H1 (cell line): Measurements from ENCODE around the gene TRIM29. TPM values are rescaled to one million over a fixed set of nuclear protein-coding genes. Genes with fewer than 3 reads are reported as not detected.

Experiments used
- CTCF ChIA-PET: fragments of 300-600 bp; sonication (Branson Sonifier 250); formaldehyde crosslinking; loops from one replicate; lab custom pipeline; 2021; ENCODE audit not compliant: partially characterized antibody; lab: Charles Lee
- POLR2A ChIA-PET: fragments of 300-600 bp; sonication (Branson Sonifier 250); formaldehyde crosslinking; loops from one replicate; lab custom pipeline; 2021; ENCODE audit warnings: inconsistent platforms; ENCODE audit not compliant: partially characterized antibody; lab: Charles Lee
- DNase-seq, 2 experiments: peaks; one replicate each; pipeline versions ENCODE4 v3.0.0 to v3.0.0-alpha.2; 2010 to 2022; ENCODE audit warnings: low spot score in 2 of 2, low read depth in 1 of 2, mixed read lengths in 1 of 2
- FAIRE-seq: peaks from 2 replicates; lab custom pipeline; 2011; peaks lifted over from hg19 to GRCh38; lab: Jason Lieb, UNC
- H2AFZ ChIP-seq: 2 replicates; pipeline ENCODE4 v1.8.1; 2012; ENCODE audit warnings: low read length, inconsistent platforms
- H2AK5ac ChIP-seq: 2 replicates; pipeline ENCODE4 v1.6.1; 2013; ENCODE audit warnings: low read depth, low read length
- H2BK120ac ChIP-seq: replicated peaks from 2 replicates; pipeline ENCODE3; 2013; ENCODE audit warnings: low read depth, low read length, inconsistent platforms
- H2BK12ac ChIP-seq: 2 replicates; pipeline ENCODE4 v1.6.1; 2013; ENCODE audit warnings: low read depth, low read length
- H2BK15ac ChIP-seq: 2 replicates; pipeline ENCODE4 v1.6.1; 2013; ENCODE audit warnings: low read length
- H2BK20ac ChIP-seq: 2 replicates; pipeline ENCODE4 v1.6.1; 2013; ENCODE audit warnings: low read length
- H2BK5ac ChIP-seq: 2 replicates; pipeline ENCODE4 v1.6.1; 2013; ENCODE audit warnings: low read depth, low read length
- H3K14ac ChIP-seq: 2 replicates; pipeline ENCODE4 v1.6.1; 2013; ENCODE audit warnings: inconsistent platforms; ENCODE audit not compliant: insufficient read length
- H3K18ac ChIP-seq: 2 replicates; pipeline ENCODE4 v1.6.1; 2013; ENCODE audit warnings: low read length; ENCODE audit errors: extremely low read depth
- H3K23ac ChIP-seq: 2 replicates; pipeline ENCODE4 v1.6.1; 2013; ENCODE audit warnings: inconsistent platforms; ENCODE audit not compliant: insufficient read length
- H3K23me2 ChIP-seq: 2 replicates; pipeline ENCODE4 v1.6.1; 2013; ENCODE audit warnings: low read depth, low read length
- H3K27ac ChIP-seq: 2 replicates; pipeline ENCODE4 v1.6.1; 2011; ENCODE audit warnings: low read depth, low read length, inconsistent platforms
- H3K27me3 ChIP-seq, 4 experiments: replicated peaks in 1 of 4; 1 replicate in 1 of 4; 2 replicates in 3 of 4; pipeline versions ENCODE4 v1.6.1 to v1.8.1; 2011 to 2013; ENCODE audit warnings: low read length in 3 of 4, mild to moderate bottlenecking in 3 of 4, inconsistent platforms in 2 of 4, mixed read lengths in 2 of 4, moderate library complexity in 1 of 4; ENCODE audit not compliant: control insufficient read depth in 3 of 4, insufficient read depth in 3 of 4; ENCODE audit errors: extremely low read depth in 1 of 4
- H3K36me3 ChIP-seq, 4 experiments: 2 replicates each; pipeline versions ENCODE4 v1.6.1 to v1.8.1; 2011 to 2013; ENCODE audit warnings: mild to moderate bottlenecking in 4 of 4, low read length in 3 of 4, moderate library complexity in 2 of 4, control low read depth in 1 of 4, inconsistent platforms in 1 of 4; ENCODE audit not compliant: insufficient read depth in 4 of 4, control insufficient read depth in 2 of 4
- H3K4ac ChIP-seq: replicated peaks from 2 replicates; pipeline ENCODE3; 2013; ENCODE audit warnings: low read length, low read depth, mixed read lengths, inconsistent platforms; ENCODE audit not compliant: insufficient read length
- H3K4me1 ChIP-seq, 4 experiments: replicated peaks in 1 of 4; 1 replicate in 1 of 4; 2 replicates in 3 of 4; pipeline versions ENCODE4 v1.6.1 to v1.8.1; 2011 to 2013; ENCODE audit warnings: low read length in 3 of 4, inconsistent platforms in 2 of 4, mixed read lengths in 1 of 4; ENCODE audit not compliant: insufficient read depth in 4 of 4, control insufficient read depth in 3 of 4
- H3K4me2 ChIP-seq, 2 experiments: 2 replicates each; pipeline versions ENCODE4 v1.6.1 to v1.8.1; 2011 to 2013; ENCODE audit warnings: low read depth in 2 of 2, low read length in 2 of 2, control low read depth in 1 of 2, inconsistent platforms in 1 of 2, mild to moderate bottlenecking in 1 of 2; ENCODE audit not compliant: insufficient read depth in 1 of 2
- H3K4me3 ChIP-seq, 4 experiments: fragments of 200-600, 300-600 bp in 1 of 4; sonication (generic), shearing (Covaris generic), sonication (Bioruptor Twin) in 1 of 4; 2 replicates each; pipeline versions ENCODE4 v1.5.1 to v1.8.1; 2011 to 2016; ENCODE audit warnings: low read length in 4 of 4, low read depth in 3 of 4, control low read depth in 2 of 4, inconsistent platforms in 2 of 4, mild to moderate bottlenecking in 2 of 4, mixed read lengths in 1 of 4, moderate library complexity in 1 of 4; ENCODE audit not compliant: insufficient read depth in 2 of 4; ENCODE audit errors: extremely low read depth in 1 of 4
- H3K56ac ChIP-seq: replicated peaks from 2 replicates; pipeline ENCODE3; 2013; ENCODE audit warnings: low read depth, mild to moderate bottlenecking, mixed read lengths, low read length, inconsistent platforms; ENCODE audit not compliant: insufficient read length
- H3K79me1 ChIP-seq: 2 replicates; pipeline ENCODE4 v1.6.1; 2013; ENCODE audit warnings: low read depth, low read length, control low read depth
- H3K79me2 ChIP-seq, 2 experiments: 2 replicates each; pipeline versions ENCODE4 v1.6.1 to v1.8.1; 2012 to 2013; ENCODE audit warnings: low read length in 2 of 2, mild to moderate bottlenecking in 2 of 2, inconsistent platforms in 1 of 2; ENCODE audit not compliant: insufficient read depth in 2 of 2, control insufficient read depth in 1 of 2
- H3K9ac ChIP-seq, 4 experiments: replicated peaks in 1 of 4; 1 replicate in 1 of 4; 2 replicates in 3 of 4; pipeline versions ENCODE4 v1.6.1 to v1.8.1; 2011 to 2013; ENCODE audit warnings: low read depth in 3 of 4, low read length in 3 of 4, control low read depth in 2 of 4, mild to moderate bottlenecking in 2 of 4, moderate library complexity in 2 of 4, inconsistent platforms in 1 of 4; ENCODE audit errors: extremely low read depth in 1 of 4
- H3K9me3 ChIP-seq, 2 experiments: 2 replicates each; pipeline versions ENCODE4 v1.6.1 to v1.8.1; 2012 to 2013; ENCODE audit warnings: mild to moderate bottlenecking in 2 of 2, moderate library complexity in 2 of 2, control low read depth in 1 of 2, inconsistent platforms in 1 of 2, low read depth in 1 of 2, low read length in 1 of 2, mixed read lengths in 1 of 2; ENCODE audit not compliant: insufficient read depth in 2 of 2
- H4K20me1 ChIP-seq, 2 experiments: replicated peaks in 1 of 2; 2 replicates each; pipeline versions ENCODE3 to v1.8.1; 2011 to 2013; ENCODE audit warnings: inconsistent platforms in 2 of 2, low read length in 2 of 2, mild to moderate bottlenecking in 1 of 2; ENCODE audit not compliant: insufficient read depth in 2 of 2, control insufficient read depth in 1 of 2
- H4K5ac ChIP-seq: 2 replicates; pipeline ENCODE4 v1.6.1; 2013; ENCODE audit warnings: low read length, low read depth, mixed read lengths, inconsistent platforms; ENCODE audit not compliant: insufficient read length
- H4K8ac ChIP-seq: 2 replicates; pipeline ENCODE4 v1.8.0; 2013; ENCODE audit warnings: mild to moderate bottlenecking, moderate library complexity, low read length, inconsistent platforms; ENCODE audit not compliant: insufficient read depth; ENCODE audit errors: extremely low read depth
- H4K91ac ChIP-seq: replicated peaks from 2 replicates; pipeline ENCODE3; 2013; ENCODE audit warnings: low read length, mixed read lengths, inconsistent platforms; ENCODE audit not compliant: insufficient read length
- BCL11A ChIP-seq, 2 experiments: IDR thresholded peaks; one replicate each; pipeline ENCODE4 v1.6.1; 2011; ENCODE audit warnings: low read depth in 2 of 2, low read length in 2 of 2, mild to moderate bottlenecking in 2 of 2
- POLR2AphosphoS5 ChIP-seq: IDR thresholded peaks from 2 replicates; pipeline ENCODE4 v1.6.1; 2011; ENCODE audit warnings: low read depth, low read length
- TBP ChIP-seq: IDR thresholded peaks from 2 replicates; pipeline ENCODE4 v1.6.1; 2011; ENCODE audit warnings: low read depth, low read length, improper control_type of control experiment
- USF2 ChIP-seq: IDR thresholded peaks from 2 replicates; pipeline ENCODE4 v1.6.1; 2011; ENCODE audit warnings: low read length, improper control_type of control experiment
- WGBS, 2 experiments: shearing (Covaris generic) in 1 of 2; methylation state at CpG; one replicate each; pipeline versions ENCODE4 v1.1.6 to v1.1.7; 2013 to 2015; ENCODE audit warnings: low lambda C conversion rate in 2 of 2, mixed read lengths in 2 of 2, inconsistent platforms in 1 of 2, low coverage in 1 of 2, missing lambda C conversion rate in 1 of 2; ENCODE audit not compliant: insufficient replicate concordance in 2 of 2, insufficient coverage in 1 of 2, insufficient read length in 1 of 2; ENCODE audit errors: extremely low coverage in 1 of 2, missing lambda C conversion rate in 1 of 2; 5-methylcytosine and 5-hydroxymethylcytosine counted together
- polyA plus RNA-seq, 7 experiments: library from polyadenylated mRNA; depleted of rRNA in 3 of 7; stranded (reverse) in 5 of 7; unstranded in 2 of 7; fragments of >200 nt in 5 of 7; fragments of 200-250 nt in 2 of 7; gene quantifications; 1 replicate in 5 of 7; 2 replicates in 1 of 7; 4 replicates in 1 of 7; pipeline versions ENCODE4 v1.2.1 to v1.2.3, GENCODE V29; 2011 to 2013; ENCODE audit warnings: missing spikeins in 2 of 7, mixed read lengths in 2 of 7
- total RNA-seq: library from RNA; stranded (reverse); fragmentation: NEBNext Ultra II Directional; extraction: Animal tissue kit (Norgen Biotek cat#: 25700); gene quantifications from 2 replicates; pipeline ENCODE4 v1.2.1, GENCODE V29; 2021

TRIM29 gene
- total and polyA plus RNA-seq, 2 of the 8 experiments (the other 6 are each of a cell fraction or from before 2014, with no cell fraction given): 0.17 to 0.43 TPM

- H3K4me2 ChIP-seq: no peak overlapping the region
- TF ChIP-seq TBP: no peak
- TF ChIP-seq USF2: no peak
- no peak for TF ChIP-seq BCL11A (IDR thresholded peaks at IDR 0.05; ENCODE audit: low read depth in 2 of 2, low read length in 2 of 2)
- no peak for TF ChIP-seq POLR2AphosphoS5
Measured at GRCh38 chr11:120182790-120183491, 45.0 kb upstream of the TRIM29 start.

More at GRCh38 chr11:120182790-120183491, 45.0 kb upstream of the TRIM29 start:
- WGBS, 2 experiments: 73% methylated on average over 5 of the region's 5 CpGs; no CpG with 5 or more reads in 1 of the 2 experiments
- peak; percentile 19 for FAIRE-seq
- H4K91ac ChIP-seq: no peak overlapping the region
- DNase-seq: peak in 1 of 2 experiments; percentile 76
- H3K27me3 ChIP-seq: peaks cover 0 to 28% (median 21%) of the 10 kb centered on the region in 4 experiments; a peak in 4 of 7 replicates
- H4K20me1 ChIP-seq: no peaks in the 10 kb centered on the region
- H3K4ac ChIP-seq: no peak overlapping the region
- H3K23ac ChIP-seq: no peak overlapping the region
- no peak overlapping the region for H3K9ac ChIP-seq
- no peak overlapping the region for H4K5ac ChIP-seq
- no peaks in the 10 kb centered on the region for H3K36me3 ChIP-seq
- CTCF ChIA-PET: interaction anchor here (1.1 to 17.5 kb wide), 11 partner anchors 8 to 127 kb away, joined by 3 to 237 read pairs (median 31); partner anchors contain the start of gene OAF
- no peak overlapping the region for H3K56ac ChIP-seq
- H3K4me3 ChIP-seq: no peak overlapping the region
- H3K4me1 ChIP-seq: peaks cover 1 to 14% (median 4%) of the 10 kb centered on the region in 4 experiments; a peak in 4 of 7 replicates
- H2BK120ac ChIP-seq: no peak overlapping the region
- no peak overlapping the region for H2AK5ac ChIP-seq
- POLR2A ChIA-PET: no interaction called here
- H2BK5ac ChIP-seq: no peak overlapping the region
- no peak overlapping the region for H3K18ac ChIP-seq
- no peak overlapping the region for H2AFZ ChIP-seq
- no peaks in the 10 kb centered on the region for H3K9me3 ChIP-seq
- H2BK20ac ChIP-seq: no peak overlapping the region
- no peak overlapping the region for H2BK12ac ChIP-seq
- no peaks in the 10 kb centered on the region for H3K23me2 ChIP-seq
- H3K27ac ChIP-seq: no peak overlapping the region
- H3K79me2 ChIP-seq: no peaks in the 10 kb centered on the region
- H3K79me1 ChIP-seq: no peaks in the 10 kb centered on the region
- no peak overlapping the region for H2BK15ac ChIP-seq
- no peak overlapping the region for H3K14ac ChIP-seq
- no peak overlapping the region for H4K8ac ChIP-seq
